Fibroblast of peridontal ligament (primary cell): ENCODE results near the gene C8A.

ENCODE experiments used
- DNase-seq: peaks from one replicate; pipeline ENCODE4 v3.0.0-alpha.2; 2010; ENCODE audit errors: extremely low read depth

The C8A gene

DNA sequence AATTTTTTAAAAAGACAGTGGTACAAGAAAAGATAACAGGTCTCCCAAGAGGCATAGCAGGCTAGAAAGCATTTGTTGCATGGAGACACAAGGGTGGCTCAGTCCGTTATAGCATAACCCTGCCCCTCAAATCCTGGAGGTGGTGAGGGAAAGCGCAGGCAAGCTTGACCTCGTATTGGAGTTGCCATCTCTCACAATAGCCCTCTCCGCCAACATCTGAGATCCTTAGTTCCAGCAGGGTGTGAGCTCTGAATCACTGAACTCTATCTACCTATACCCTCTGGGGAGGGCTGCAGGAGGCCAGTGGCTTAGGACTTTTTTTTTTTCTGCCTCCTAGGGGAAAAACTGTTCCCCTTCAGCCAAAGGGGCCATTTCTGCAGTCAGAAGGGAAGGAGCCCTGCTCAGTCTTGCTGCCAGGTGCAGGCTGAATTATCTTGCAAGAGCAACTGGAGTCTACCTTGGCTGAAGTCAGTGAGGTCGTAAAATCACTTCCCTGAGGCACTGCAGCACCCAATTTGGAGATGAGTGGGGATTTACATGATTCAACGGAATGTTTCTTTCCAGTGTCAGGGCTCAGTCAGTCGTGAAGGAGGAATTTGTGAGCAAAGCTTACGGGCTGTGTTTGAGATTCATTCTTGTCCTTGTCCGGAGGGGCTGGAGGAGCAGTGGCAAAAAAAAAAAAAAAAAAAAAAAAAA is 17.2 kb upstream of the C8A start:
- no peak for DNase-seq

DNA sequence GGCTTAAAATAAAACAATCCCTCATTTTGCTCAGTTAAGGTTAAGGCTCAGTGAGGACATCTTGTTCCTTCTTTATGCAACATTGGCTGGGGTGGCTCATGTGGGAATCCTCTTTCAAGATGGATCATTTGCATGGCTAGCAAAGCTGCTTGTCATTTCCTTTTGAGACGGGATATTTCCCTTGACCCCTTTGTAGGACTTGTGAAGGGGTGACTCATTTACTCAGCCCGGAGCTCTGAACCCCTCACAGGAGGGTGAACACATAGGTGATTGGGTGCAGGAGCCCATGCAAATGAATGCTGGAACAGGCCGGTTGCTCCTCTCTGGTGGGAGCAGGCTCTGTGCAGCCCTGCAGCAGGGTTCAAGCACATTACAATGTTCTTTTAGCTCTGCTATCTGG is 15.8 kb upstream of the C8A start:
- DNase-seq = no peak

DNA sequence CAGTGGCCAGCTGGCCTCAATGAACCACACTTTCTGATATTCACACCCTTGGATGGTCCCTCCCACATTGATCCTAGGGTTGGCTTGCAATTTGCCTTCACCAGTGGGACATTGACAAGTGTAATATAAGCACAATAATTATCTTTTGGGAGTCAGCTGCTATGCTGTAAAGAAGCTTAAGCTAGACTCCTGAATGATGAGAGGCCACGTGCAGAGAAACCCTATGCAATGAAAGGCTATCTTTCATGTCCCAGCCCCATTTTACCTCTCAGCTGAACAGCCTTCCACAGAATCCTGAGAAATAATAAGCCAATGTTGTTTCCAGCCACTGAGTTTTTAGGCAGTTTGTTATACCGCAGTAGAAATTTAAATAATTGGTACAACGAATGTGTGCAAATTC is 11.1 kb upstream of the C8A start:
- no peak for DNase-seq

DNA sequence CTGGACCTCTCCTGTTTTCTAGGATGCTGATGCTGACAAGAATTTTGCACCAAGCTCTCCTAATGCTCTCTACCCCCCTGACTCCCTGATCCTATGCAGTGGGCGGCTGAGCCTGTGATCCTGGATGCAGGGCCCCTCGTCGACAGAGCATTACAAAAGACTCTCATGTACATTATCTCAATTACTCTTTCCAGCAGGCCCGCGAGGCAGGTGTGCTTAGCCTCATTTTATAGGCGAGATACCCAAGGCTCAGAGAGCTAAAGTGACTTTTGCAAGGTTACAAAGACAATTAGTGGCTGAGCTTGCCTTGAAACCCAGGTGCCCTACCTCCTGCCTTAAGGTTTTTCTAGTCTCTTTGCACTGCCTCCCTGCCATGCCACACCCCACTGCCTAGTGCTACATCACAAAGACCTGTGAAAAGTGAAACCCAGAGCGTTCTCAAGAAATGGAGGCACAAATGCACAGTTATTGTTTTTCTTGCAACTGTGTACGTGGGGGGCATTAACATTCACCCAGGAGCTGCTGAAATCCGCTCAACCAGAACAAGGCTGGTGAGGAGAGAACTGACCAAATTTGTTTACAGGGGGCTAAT is 10.0 kb upstream of the C8A start:
- DNase-seq = no peak

DNA sequence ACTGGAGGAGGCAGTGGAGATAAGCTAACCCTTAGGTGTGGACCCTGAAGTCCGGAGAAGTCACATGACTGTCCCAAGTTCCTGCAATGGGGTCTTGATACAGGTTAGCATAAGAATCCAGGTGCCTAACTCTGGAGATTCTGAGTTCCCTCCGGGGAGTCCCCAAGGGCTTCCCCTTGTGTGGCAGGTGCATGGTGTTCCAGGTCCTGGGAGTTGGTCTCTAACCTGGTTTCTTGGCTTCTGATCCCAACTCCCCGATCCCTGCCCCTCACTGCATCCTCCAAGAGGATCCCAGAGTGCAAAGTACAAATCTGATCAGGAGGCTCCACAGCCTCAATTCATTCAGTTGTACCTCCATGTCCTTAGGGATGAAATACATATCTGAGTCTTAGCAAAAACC is 9.3 kb upstream of the C8A start:
- DNase-seq = no peak

DNA sequence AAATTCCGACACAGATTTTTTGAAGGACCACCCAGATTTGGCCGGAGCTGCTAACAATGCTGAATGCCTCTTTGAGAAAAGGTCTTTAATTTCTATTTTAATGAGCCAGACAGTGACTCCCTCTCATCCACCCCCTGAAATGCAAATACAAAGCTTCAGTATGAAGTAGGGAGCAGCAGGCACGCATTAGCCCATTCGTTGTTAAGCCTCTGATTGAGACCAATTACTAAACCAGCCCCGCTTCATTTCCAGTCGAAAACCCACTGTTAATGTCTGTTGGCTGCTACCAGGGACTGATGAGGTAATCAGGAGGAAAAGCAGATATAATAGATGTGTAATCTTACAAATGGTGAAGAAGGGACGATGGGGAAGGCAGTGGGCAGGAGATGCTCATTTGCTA is 4.8 kb upstream of the C8A start:
- no peak for DNase-seq

DNA sequence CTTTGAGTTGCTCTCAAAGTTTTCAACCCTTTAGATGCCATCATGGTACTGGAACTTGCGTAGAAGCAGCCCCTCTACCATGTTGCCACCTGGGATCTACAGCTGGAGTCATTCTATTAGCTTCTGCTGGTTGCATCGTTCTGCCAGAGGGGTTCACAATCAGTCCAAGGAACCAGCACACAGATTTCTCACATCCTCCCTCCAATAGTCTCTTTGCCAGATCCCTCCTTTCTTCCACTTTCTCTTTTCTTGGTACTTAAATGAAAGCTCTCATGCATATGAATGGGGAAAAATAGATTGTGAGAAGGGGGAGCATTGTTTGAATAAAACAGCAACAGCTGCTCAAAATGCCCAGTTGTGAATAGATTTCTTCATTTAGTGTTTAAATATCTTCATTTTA is 4.2 kb upstream of the C8A start:
- DNase-seq = no peak

DNA sequence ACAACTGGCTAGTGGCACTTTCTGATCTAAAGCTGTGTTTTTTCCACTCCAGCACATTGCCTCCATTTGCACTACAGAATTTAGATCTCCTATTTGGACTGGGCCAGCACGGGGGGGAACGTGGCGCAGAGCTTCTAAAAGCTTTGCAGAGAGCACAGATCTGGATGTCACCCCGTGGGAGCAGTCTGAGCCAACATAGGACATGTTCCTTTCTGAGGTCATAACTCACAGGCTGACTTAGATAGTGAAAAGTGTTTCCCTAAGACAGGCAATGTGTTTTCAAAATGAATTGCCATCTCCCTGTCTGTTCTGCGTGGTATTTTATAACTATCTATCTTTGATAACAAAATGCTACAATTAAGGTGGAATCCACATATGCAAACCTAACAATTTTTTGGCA is 3.7 kb upstream of the C8A start:
- DNase-seq = no peak

DNA sequence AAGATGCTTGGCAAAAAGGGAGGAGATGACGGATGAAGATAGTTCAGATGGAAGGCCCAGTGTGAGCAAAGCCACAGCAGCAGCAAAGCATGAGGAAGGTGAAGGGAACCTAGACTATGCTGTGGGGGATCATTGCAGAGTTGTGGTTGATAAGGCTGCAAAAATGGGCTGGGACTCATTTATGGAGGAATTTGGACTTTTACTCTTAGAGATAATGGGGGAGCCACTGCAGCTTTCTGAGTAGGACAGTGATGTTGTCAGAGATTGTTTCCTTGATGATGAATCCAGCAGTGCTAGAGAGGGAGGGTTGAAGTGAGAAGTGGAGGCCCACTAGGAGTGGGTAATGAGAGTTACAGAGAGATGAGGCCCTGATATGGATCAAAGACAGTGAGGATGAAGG is 2.1 kb upstream of the C8A start:
- DNase-seq = no peak

DNA sequence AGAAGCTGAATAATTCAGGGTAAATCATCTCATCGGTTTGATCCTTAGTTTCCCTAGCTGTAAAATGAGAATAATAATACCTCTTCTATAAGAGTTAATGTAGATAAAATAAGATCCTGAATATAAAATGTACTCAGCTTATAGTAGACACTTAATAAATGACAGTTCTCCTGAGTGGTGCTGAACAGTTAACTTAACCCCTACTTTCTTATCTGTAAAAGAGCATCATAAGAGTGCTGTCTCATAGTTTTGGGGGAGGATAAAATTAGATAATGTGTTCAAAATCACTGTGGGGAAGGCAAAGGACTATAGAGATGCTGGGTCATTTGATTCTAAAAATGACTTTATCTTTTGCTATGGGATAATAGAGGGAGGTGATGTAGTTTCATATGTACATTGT is 593 bp downstream of the C8A start:
- DNase-seq = no peak

DNA sequence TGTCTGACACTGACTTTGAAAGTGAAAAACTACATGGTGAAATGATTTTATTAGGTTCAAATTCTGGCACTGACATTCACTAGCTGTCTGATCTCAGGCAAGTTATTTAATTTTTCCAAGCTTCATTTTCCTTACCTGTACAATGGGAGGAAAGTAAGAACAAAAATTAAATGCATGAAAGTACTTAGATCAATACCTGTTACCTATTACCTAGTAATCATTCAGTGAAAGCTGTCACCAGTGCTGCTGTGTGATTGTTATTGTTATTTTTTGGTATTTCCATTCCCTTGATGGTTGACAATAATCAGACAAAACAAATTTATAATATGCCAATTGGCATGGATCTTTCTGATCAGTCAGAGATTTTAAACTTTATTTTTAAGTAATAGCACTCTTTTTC is 1.6 kb downstream of the C8A start:
- no peak for DNase-seq

DNA sequence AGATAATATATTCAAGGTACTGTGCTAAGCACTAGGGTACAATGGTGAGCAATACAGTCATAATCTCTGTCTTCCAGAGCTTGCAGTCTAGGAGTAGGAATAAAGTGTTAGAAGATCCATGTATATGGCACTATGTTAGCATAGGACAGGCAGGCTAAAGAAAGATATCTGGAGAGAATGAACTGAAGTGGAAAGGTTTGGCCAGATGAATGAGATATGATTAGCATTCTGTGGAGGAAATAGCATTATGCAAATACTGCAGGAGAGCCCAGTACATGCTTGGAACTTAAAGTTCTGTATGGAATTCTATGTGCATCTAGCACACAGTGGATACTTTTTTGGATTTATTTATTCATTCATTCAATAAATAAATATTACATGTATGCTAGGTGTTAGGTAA is 4.7 kb downstream of the C8A start:
- no peak for DNase-seq

DNA sequence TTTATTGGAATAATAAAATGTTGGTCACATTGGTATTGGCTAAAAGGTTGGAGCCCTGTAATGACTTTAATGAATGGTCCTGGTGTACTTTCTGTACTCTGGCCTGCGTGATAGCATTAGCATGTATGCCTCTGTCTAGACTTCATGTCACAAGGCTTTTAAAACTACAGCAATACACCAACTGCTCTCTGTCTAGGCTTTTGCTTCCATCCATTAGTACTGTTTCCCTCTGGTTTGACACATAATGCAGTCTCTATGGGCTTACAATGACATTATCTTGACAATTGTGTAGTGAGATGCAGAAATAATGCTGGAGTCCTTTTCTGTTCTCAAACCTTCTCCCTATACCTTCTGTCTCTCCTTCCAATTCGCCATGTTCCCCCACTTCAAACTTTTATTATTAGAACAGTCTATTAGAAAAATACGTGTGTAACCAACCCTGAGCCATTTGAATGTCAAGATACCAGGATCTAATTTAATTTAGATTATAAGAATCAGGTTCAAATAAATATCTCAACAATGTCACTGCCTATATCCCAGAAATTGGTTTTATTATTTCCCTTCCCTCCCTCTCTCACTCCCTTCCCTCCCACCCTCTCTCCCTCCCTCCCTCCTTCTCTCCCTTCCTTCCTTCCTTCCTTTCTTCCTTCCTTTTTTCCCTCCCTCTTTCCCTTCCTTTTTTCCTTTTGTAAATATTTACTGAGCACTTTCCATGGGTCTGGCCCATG is 8.8 kb downstream of the C8A start:
- no peak for DNase-seq

DNA sequence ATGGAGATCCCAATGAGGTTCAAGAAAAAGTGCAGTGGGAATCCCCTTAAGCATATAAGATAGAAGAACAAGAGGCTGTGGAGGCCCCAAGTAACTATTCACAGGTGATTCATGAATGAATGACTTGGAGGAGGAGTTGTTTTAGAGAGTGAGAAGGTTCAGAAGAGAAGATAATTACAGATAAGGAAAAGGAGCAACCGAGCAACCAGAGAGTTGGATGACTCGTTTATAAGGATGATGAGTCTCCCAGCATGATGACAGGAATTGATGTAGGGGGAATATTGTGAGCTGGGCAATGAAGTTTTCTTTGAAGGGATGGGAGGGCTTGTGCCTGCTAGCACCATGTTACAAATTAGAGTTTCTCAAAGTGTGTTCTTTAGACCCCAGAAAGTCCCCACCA is 9.8 kb downstream of the C8A start:
- no peak for DNase-seq

DNA sequence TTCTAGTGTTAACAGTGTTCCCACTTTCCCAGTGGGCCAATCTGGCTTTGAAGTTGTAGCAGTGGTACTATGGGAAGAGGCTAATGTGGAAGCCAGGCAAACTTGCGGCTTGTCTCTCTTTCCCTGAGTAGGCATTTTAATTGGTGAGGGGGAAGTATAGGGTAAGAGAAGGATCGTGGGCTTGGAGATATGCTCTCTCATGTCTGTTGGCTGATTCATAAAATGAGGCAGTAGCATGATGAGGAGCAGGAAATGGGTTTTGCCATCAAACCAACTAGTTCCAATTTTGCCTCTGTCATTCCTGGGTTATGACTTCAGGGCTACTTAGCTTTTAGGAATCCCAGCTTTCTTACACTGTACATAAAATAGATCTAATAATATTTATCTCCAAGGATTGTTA is 12.1 kb downstream of the C8A start:
- DNase-seq = peak; percentile 90

DNA sequence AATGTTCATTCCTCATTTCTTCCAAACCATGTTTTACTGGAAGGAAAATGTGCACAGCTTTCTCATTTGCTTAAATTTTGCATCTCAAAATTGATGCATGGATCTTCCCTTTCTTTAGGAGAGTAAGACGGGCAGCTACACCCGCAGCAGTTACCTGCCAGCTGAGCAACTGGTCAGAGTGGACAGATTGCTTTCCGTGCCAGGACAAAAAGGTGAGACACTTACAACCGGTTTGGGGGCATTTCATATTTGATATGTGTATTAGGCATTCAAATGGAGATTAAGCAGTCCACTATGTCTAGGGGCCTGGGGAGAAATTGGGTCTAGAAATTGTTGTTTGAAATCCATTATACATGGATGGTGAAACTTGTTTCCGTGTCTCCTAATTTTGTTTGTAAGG is 12.9 kb downstream of the C8A start:
- no peak for DNase-seq

DNA sequence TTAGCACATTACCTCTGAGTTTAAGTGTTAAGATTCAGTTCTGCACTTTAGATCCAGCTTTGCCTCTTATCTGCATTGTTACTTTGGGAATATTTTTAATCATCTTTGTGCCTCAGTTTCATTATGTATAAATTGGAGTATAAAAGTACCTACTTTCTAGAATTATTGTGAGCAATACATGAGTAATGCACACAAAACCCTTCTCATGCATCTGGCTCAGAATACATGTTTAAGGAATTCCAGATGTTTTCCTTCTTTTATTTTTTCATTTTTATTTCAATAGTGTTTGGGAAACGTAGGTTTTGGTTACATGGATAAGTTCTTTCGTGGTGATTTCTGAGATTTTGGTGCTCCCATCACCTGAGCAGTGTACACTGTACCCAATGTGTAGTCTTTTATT is 14.2 kb downstream of the C8A start:
- DNase-seq = peak; percentile 77

DNA sequence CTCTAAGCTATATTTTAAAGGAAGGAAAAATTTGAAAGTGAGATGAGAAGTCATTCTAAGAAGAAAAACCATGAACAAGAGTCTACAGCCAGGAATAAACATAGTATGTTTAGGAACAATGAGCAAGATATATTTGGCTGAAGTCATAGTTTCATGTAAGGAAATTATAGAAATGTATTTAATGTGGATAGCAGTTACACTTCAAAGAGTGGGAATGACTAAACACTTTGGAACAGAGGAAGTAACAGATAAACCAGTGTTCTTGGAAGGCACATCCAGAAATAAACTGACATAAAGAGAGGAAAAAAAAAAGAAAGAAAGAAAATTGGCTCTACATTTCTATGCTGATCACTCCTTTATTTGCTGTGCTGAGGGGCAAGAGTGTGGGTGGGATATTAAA is 18.0 kb downstream of the C8A start:
- DNase-seq = peak; percentile 38

DNA sequence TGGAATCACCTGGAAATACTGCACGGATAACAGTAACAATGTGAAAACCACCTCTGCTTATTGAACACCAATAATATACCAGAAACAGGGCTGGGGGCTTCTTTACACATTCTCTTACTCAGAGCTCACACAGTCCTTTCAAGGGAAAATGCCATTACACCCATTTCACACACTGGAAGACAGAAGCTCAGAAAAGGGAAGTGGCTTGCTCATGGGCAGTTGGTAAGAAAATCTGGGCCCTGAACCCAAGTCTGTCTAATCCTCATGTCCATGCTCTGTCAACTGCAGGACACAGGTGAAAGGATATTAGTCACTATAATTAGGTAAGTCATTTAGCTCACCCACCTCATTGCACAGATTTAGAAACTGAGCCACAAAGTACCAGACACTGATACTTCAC is 18.6 kb downstream of the C8A start:
- DNase-seq = no peak

DNA sequence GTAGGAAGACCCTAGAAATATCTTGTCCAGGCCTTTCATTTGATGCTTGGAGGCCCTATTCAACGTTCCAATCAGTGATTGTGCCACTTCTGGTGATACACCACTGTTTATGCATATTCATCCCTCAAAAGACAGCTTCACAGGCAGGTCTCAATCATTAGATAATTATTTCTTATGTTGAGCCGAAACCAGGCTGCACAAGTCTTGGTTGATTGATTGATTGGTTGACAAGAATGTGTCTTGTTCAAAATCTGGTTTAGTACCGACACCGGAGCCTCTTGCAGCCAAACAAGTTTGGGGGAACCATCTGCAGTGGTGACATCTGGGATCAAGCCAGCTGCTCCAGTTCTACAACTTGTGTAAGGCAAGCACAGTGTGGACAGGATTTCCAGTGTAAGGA is 20.1 kb downstream of the C8A start:
- no peak for DNase-seq

DNA sequence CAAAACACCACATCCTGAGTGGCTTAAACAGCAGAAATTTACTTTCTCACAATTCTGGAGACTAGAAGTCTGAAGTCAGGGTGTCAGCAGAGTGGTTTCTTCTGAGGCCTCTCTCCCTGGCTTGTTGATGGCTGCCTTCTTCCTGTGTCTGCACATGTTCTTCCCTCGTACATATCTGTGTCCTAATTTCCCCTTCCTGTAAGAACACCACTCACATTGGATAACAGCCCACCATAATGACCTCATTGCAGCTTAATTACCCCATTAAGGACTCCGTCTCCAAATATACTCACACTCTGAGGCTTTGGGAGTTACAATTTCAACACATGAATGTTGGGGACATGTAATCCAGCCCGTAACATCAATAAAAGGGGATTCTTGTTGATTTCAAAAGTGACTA is 23.4 kb downstream of the C8A start:
- no peak for DNase-seq

DNA sequence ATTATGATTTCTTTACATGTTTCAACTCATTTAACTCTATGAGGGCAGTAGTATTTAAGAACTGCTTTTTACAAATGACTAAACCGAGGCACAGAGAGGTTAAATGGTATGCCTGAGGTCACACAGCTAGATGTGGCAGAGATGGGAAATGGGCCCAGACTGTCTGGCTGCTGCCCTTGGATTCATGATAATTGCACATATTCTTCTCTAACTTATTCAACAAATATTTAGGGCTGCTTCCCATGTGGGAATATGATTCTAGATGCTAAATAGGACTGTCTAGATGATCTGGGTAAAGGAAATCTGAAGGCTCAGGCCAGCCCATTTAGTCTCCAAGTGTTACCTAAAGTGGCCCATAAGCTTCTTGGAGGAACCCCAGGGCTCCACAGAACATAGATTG is 26.2 kb downstream of the C8A start:
- no peak for DNase-seq

DNA sequence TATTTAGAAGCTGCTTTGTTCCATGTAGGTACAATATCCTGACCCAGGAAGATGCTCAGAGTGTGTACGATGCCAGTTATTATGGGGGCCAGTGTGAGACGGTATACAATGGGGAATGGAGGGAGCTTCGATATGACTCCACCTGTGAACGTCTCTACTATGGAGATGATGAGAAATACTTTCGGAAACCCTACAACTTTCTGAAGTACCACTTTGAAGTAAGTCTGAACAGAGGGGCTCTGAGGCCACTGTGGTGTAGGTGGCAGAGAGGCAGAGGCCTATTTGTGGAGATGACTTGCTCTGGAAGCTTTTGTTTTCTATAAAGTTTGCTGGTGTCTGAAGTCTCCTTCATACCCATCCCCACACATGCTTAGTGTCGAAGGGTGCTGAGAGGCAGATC is 26.8 kb downstream of the C8A start:
- no peak for DNase-seq

DNA sequence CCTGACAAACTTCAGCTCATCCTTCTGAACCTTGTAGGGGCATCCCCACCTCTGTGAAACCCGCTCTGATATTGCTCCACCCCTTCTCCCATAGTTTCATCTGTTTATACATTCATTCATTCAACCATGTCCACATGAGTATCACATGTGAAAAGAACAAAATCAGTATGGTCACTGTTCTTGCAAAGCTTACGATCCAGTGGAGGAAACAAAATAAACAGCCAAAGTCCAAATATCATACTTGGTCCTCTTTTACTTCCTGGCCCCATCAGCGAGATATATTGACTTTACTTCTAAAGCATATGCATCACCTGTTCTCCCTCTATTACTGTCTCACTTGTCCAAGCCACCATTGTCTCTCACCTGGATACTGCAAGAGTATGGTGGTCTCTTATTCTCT is 35.6 kb downstream of the C8A start:
- DNase-seq = no peak
